K562 (cell line): ENCODE data around the gene INSIG1. TPM values are rescaled to one million over a fixed set of nuclear protein-coding genes. Genes with fewer than 3 reads are reported as not detected.

ENCODE experiments used
- CBFA2T3 ChIP-seq: fragments of 450-650 bp; IDR thresholded peaks from 2 replicates; pipeline ENCODE4 v1.6.1; 2017
- CSDE1 ChIP-seq, 2 experiments: fragments of 450-650 bp; IDR thresholded peaks; 2 replicates each; pipeline ENCODE4 v1.6.1; 2016; ENCODE audit warnings: mild to moderate bottlenecking in 1 of 2
- FOSL1 ChIP-seq: fragments of 200-800 bp; sonication (Bioruptor generic); conservative IDR thresholded peaks from 2 replicates; pipeline ENCODE4 v1.6.1; 2016; ENCODE audit warnings: missing genetic modification characterization, missing compliant biosample characterization
- HMG20A ChIP-seq: fragments of 450-650 bp; formaldehyde crosslinking; conservative IDR thresholded peaks from 2 replicates; pipeline ENCODE4 v1.4.0; 2020; ENCODE audit warnings: mild to moderate bottlenecking, mixed read lengths
- KDM4B ChIP-seq, 2 experiments: fragments of 450-650 bp in 1 of 2; sonication (generic) in 1 of 2; IDR thresholded peaks; 2 replicates each; pipeline ENCODE4 v1.6.1; 2016 to 2017; ENCODE audit warnings: borderline replicate concordance in 2 of 2, antibody characterized with exemption in 1 of 2, low read depth in 1 of 2, mild to moderate bottlenecking in 1 of 2
- PYGO2 ChIP-seq: fragments of 450-650 bp; IDR thresholded peaks from 2 replicates; pipeline ENCODE4 v1.6.1; 2016; ENCODE audit warnings: mild to moderate bottlenecking, missing genetic modification characterization, moderate library complexity, missing compliant biosample characterization
- RNF219 ChIP-seq: fragments of 250-450 bp; sonication (Bioruptor Pico); IDR thresholded peaks from 2 replicates; pipeline ENCODE4 v1.5.0; 2022; ENCODE audit warnings: mild to moderate bottlenecking
- SIX5 ChIP-seq, 2 experiments: IDR thresholded peaks; 2 replicates each; pipeline ENCODE4 v1.6.1; 2011; ENCODE audit warnings: low read length in 2 of 2, borderline replicate concordance in 1 of 2, low read depth in 1 of 2, mild to moderate bottlenecking in 1 of 2, moderate library complexity in 1 of 2; ENCODE audit not compliant: insufficient read depth in 1 of 2
- SLC30A9 ChIP-seq: fragments of 250-450 bp; sonication (Bioruptor Pico); IDR thresholded peaks from 2 replicates; pipeline ENCODE4 v1.8.0; 2022; ENCODE audit warnings: mild to moderate bottlenecking, moderate library complexity
- SNAPC5 ChIP-seq: fragments of 250-450 bp; sonication (Bioruptor Pico); IDR thresholded peaks from 2 replicates; pipeline ENCODE4 v1.8.0; 2021; ENCODE audit warnings: moderate library complexity, mild to moderate bottlenecking, inconsistent platforms
- SRSF3 ChIP-seq: fragments of 200-400 bp; formaldehyde crosslinking; IDR thresholded peaks from 2 replicates; pipeline ENCODE4 v1.6.1; 2016; ENCODE audit warnings: mild to moderate bottlenecking, low read length, moderate library complexity; ENCODE audit not compliant: insufficient read depth
- ZNF263 ChIP-seq: sonication (generic); formaldehyde crosslinking; IDR thresholded peaks from 2 replicates; pipeline ENCODE4 v1.8.0; 2022; ENCODE audit warnings: mild to moderate bottlenecking, missing genetic modification reagents, borderline replicate concordance
- ZNF609 ChIP-seq: sonication (generic); formaldehyde crosslinking; IDR thresholded peaks from 2 replicates; pipeline ENCODE4 v1.8.1; 2023; ENCODE audit warnings: missing genetic modification reagents, mild to moderate bottlenecking, borderline replicate concordance
- ZSCAN29 ChIP-seq: fragments of 450-650 bp; IDR thresholded peaks from 2 replicates; pipeline ENCODE4 v1.6.1; 2017
- polyA plus RNA-seq, 8 experiments: library from polyadenylated mRNA; depleted of rRNA in 4 of 8; stranded (reverse) in 5 of 8; unstranded in 3 of 8; fragments of >200 nt; fragmentation: Nextera tagmentation in 2 of 8; fragmentation: Illumina TruSeq in 1 of 8; extraction: Ambion mirVana in 2 of 8; extraction: Trizol in 1 of 8; gene quantifications; 2 replicates each; pipeline versions ENCODE4 v1.2.1 to v1.2.3, GENCODE V29; 2011 to 2014; ENCODE audit warnings: inconsistent platforms in 1 of 8, missing spikeins in 1 of 8
- total RNA-seq, 7 experiments: library from RNA; depleted of rRNA in 6 of 7; stranded (reverse); fragments of >200 nt in 6 of 7; fragmentation: Illumina TruSeq in 2 of 7; extraction: Trizol in 2 of 7; gene quantifications; 2 replicates each; pipeline versions ENCODE4 v1.2.1 to v1.2.3, GENCODE V29; 2011 to 2021; ENCODE audit warnings: low replicate concordance in 1 of 7
- TF ChIP-seq, protein P1 (sequence below): fragments of 250-450 bp; sonication (Bioruptor Pico); IDR thresholded peaks from 2 replicates; pipeline ENCODE4 v1.5.0; 2021; ENCODE audit warnings: mild to moderate bottlenecking, moderate library complexity
- TF ChIP-seq, protein P2 (sequence below): fragments of 450-650 bp; IDR thresholded peaks from 2 replicates; pipeline ENCODE4 v1.6.1; 2014; ENCODE audit warnings: low read depth, mild to moderate bottlenecking, moderate library complexity, borderline replicate concordance

INSIG1 gene
- total and polyA plus RNA-seq, 9 of the 15 experiments (the other 6 are each of a cell fraction or from before 2014, with no cell fraction given), result 57.1 to 787 (median 238) TPM

DNA sequence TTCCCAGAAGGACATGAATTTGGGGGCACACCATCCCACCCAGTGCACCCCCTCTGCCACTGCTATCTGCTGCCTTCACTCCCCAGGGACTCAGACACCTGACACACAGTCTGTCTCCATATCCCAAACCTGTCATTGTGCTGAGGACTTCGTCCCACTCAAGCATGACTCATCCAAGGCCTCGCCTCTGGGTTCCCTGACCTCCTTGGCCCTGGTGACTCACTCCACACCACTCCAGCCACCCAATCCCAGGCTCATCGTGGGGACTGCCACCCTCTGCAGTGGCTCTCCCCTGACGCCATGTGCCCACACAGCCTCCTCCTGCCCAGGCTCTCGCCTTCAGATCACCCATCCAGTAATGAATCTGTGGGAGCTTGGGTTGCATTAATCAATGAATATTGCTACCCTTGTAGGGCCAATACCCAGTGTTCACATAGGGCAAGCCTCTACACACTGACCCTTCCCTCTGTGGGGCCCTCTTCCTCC lies 6.6 kb upstream of the INSIG1 start (continued):
- TF ChIP-seq, protein P1, sequence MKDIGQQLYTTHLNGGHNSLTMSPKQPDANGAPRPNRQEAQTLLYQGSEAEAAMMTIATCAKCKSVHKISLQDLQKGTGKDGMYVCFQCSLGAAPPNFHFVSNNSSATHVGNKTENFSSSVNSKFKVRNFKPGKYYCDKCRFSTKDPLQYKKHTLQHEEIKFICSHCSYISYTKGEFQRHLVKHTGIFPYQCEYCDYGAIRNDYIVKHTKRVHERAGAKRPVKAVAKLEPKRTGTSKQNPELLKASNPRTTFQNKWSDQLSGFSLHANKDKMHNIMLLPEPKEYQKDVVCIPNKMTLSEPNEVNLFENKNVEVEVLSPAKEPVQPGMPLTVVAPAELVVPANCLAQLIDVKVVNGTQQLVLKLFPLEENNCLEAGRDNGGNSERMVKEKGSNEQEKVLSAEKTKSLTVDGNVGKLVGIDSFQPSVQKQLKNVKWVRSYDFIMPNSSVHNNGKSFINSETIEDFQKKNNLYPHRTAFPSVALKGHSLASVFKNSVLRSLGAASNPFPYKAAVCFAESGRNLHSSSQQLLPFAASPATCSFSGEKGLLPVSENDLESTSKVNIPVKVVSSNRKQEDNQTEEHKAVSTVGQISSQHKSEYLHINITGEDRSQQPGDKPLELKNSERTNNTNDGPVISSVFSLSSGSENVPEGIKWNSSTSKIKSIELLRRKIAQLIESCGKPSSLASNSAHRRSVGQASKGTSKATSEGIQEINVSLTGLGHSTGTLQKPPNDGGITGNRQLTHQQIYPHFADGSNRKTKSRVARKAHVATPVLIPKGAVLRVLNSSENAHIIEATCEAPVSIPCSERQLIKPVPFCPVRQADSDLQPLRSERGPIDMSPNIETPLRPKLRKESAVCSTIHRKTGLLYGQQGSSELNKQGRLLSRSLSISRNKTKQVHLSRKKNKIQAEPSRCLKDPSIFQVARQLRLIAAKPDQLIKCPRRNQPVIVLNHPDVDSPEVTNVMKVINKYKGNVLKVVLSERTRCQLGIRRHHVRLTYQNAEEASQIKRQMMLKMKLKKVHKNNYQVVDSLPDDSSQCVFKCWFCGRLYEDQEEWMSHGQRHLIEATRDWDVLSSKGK (CRISPR knock-in tag), result no peak
- TF ChIP-seq SNAPC5 (CRISPR knock-in tag) (no peak), SRSF3 (no peak), RNF219 (no peak), CBFA2T3 (peak; percentile 74), ZNF609 (no peak), FOSL1 (peak; percentile 100), HMG20A (CRISPR knock-in tag) (no peak), ZSCAN29 (no peak), CSDE1 (IDR thresholded peaks at IDR 0.05) (no peak), SLC30A9 (CRISPR knock-in tag) (no peak), KDM4B (IDR thresholded peaks at IDR 0.05; ENCODE audit: borderline replicate concordance in 2 of 2, low read depth in 1 of 2) (no peak), ZNF263 (peak; percentile 56; the same call in 1 of the 2 replicates), PYGO2 (no peak), SIX5 (IDR thresholded peaks at IDR 0.05; ENCODE audit: borderline replicate concordance in 1 of 2, insufficient read depth in 1 of 2, low read depth in 1 of 2, low read length in 2 of 2) (no peak)
- TF ChIP-seq, protein P2, sequence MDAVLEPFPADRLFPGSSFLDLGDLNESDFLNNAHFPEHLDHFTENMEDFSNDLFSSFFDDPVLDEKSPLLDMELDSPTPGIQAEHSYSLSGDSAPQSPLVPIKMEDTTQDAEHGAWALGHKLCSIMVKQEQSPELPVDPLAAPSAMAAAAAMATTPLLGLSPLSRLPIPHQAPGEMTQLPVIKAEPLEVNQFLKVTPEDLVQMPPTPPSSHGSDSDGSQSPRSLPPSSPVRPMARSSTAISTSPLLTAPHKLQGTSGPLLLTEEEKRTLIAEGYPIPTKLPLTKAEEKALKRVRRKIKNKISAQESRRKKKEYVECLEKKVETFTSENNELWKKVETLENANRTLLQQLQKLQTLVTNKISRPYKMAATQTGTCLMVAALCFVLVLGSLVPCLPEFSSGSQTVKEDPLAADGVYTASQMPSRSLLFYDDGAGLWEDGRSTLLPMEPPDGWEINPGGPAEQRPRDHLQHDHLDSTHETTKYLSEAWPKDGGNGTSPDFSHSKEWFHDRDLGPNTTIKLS, result no peak
